ENCODE results near the gene LMX1B. TPM values are rescaled to one million over a fixed set of nuclear protein-coding genes. Genes with fewer than 3 reads are reported as not detected.

The LMX1B gene
- total and polyA plus RNA-seq, 4 experiments from 2014 or later, result not detected

GRCh38 chr9:126671983-126672382 is 58.3 kb downstream of the LMX1B start:
- Mint-ChIP-seq H3K9me3 (no peaks in the 10 kb centered on the region), H3K4me3 (no peak overlapping the region), H3K27ac (no peak overlapping the region), H3K4me1 (peaks cover 3 to 11% (median 6%) of the 10 kb centered on the region in 4 donors), H3K27me3 (peaks cover 25 to 27% of the 10 kb centered on the region in 2 donors), H3K36me3 (no peaks in the 10 kb centered on the region)
- Histone ChIP-seq H3K4me3 (ENCODE audit: low read length in 2 of 2) (no peak overlapping the region), H3K27ac (ENCODE audit: low read depth, low read length) (no peak overlapping the region), H3K9me3 (ENCODE audit: control insufficient read depth in 1 of 2, low read length in 2 of 2) (no peaks in the 10 kb centered on the region), H3K4me1 (ENCODE audit: insufficient read depth, low read length) (no peaks in the 10 kb centered on the region), H3K27me3 (ENCODE audit: insufficient read depth, low read length) (peaks cover 24% of the 10 kb centered on the region), H3K36me3 (ENCODE audit: insufficient read depth, low read length) (no peaks in the 10 kb centered on the region)
- DNase-seq, result no peak
- CTCF ChIA-PET (ENCODE audit: partially characterized antibody), result interaction anchor here (1.4 kb wide), 1 partner anchor 18 kb away, joined by 4 read pairs; no protein-coding TSS in a partner anchor
- intact Hi-C loops (cut with micrococcal nuclease), result no loop called here
- POLR2A ChIA-PET (ENCODE audit: partially characterized antibody), result no interaction called here

DNA sequence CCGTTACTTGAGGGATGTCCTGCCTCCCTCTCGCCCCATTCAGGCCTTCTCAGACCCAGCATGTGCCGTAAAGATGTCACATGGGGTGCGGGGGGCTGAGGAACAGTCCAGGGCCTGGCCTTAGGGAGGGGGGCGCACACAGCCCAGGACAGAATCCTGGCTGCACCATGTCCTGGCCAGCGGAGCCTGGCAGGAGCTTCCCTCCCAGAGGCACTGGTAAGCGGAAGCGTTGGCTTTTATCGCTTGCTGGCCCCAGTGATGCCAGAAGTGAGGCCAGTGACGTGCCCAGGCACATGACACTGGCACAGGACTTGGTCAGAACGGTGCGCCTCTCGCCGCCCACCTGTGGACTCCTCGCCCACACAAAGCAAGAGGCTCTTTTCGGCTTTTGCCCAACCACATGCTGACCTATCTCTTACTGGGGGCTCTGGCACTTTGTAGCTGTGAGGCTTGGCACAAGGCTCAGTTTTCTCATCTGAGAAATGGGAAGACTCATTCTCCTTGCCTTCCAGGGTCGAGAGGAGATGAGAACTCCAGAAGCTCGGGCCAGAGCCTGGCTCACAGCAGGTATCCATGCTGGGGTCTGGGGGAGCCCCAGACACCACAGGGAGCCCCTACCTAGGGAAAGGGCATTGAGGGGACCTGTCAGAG is 59.0 kb downstream of the LMX1B start:
- Histone ChIP-seq H3K36me3 (ENCODE audit: insufficient read depth, low read length) (no peaks in the 10 kb centered on the region), H3K27me3 (ENCODE audit: insufficient read depth, low read length) (peaks cover 24% of the 10 kb centered on the region), H3K4me1 (ENCODE audit: insufficient read depth, low read length) (no peaks in the 10 kb centered on the region), H3K4me3 (ENCODE audit: low read length in 2 of 2) (no peak overlapping the region), H3K9me3 (ENCODE audit: control insufficient read depth in 1 of 2, low read length in 2 of 2) (no peaks in the 10 kb centered on the region), H3K27ac (ENCODE audit: low read depth, low read length) (no peak overlapping the region)
- no peaks in the 10 kb centered on the region for H3K36me3 Mint-ChIP-seq
- POLR2A ChIA-PET (ENCODE audit: partially characterized antibody), result no interaction called here
- peaks cover 30 to 33% of the 10 kb centered on the region in 2 donors for H3K27me3 Mint-ChIP-seq
- intact Hi-C loops (cut with micrococcal nuclease), result no loop called here
- no peaks in the 10 kb centered on the region for H3K9me3 Mint-ChIP-seq
- no peak overlapping the region for H3K27ac Mint-ChIP-seq
- CTCF ChIA-PET (ENCODE audit: partially characterized antibody), result no interaction called here
- peaks cover 3 to 14% (median 6%) of the 10 kb centered on the region in 4 donors for H3K4me1 Mint-ChIP-seq
- no peak for DNase-seq
- H3K4me3 Mint-ChIP-seq, result no peak overlapping the region

- H3K27ac ChIP-seq (ENCODE audit: low read depth, low read length), result no peak overlapping the region
- H3K4me3 ChIP-seq (ENCODE audit: low read length in 2 of 2), result no peak overlapping the region
- DNase-seq, result no peak
- Mint-ChIP-seq H3K27ac (no peak overlapping the region), H3K36me3 (no peaks in the 10 kb centered on the region), H3K27me3 (peaks cover 35% of the 10 kb centered on the region in 2 donors), H3K4me1 (peaks cover 3 to 14% (median 6%) of the 10 kb centered on the region in 4 donors), H3K4me3 (no peak overlapping the region), H3K9me3 (no peaks in the 10 kb centered on the region)
- H3K27me3 ChIP-seq (ENCODE audit: insufficient read depth, low read length), result peaks cover 24% of the 10 kb centered on the region
- H3K4me1 ChIP-seq (ENCODE audit: insufficient read depth, low read length), result no peaks in the 10 kb centered on the region
- H3K9me3 ChIP-seq (ENCODE audit: control insufficient read depth in 1 of 2, low read length in 2 of 2), result no peaks in the 10 kb centered on the region
- intact Hi-C loops (cut with micrococcal nuclease), result no loop called here
- ChIA-PET CTCF (ENCODE audit: partially characterized antibody) (no interaction called here), POLR2A (ENCODE audit: partially characterized antibody) (no interaction called here)
- H3K36me3 ChIP-seq (ENCODE audit: insufficient read depth, low read length), result no peaks in the 10 kb centered on the region
Observed at GRCh38 chr9:126673689-126674364, 60.1 kb downstream of the LMX1B start.

DNA sequence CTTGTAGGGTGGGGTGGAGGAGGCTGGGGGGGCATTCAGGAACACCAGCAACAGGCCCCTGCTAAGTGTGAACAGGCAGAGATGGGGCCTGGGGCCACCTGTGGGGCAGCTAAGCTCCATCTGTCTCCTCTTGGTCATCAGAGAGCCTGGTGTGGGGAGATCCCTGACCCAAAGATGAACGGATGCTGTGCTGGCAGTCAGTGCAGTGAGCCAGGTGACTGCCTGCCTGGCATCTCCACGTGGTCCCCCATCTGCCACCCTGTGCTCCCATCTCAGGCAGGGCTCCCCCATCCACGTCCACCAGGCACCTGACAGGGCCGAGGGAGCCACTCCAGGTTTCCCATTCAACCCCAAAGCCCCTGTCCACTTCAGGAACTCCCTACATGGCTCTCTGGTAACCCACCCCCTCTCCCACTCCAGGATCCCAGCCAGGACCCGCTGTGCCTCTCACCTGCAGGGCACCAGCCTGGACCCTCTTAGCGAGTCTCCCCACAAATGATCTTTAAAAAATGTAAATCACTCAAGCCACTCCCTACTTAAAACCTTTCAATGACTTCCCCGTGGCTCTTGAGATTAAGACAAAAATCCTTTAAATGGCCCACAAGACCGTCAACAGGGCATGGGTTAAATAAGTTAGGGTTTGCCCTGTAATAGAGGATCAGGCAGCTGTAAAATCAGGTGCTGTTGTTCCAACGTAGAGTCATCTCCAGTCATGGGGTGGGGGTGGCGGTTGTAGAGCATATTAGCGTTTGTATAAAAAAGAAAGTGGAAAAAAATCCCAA is 60.8 kb downstream of the LMX1B start:
- Mint-ChIP-seq H3K27me3 (peaks cover 41 to 42% of the 10 kb centered on the region in 2 donors), H3K4me3 (peak overlapping the region in 1 of 8 donors; percentile 27), H3K27ac (peak overlapping the region in 1 of 7 donors; percentile 13), H3K4me1 (peaks cover 5 to 14% (median 6%) of the 10 kb centered on the region in 4 donors), H3K9me3 (no peaks in the 10 kb centered on the region), H3K36me3 (no peaks in the 10 kb centered on the region)
- Histone ChIP-seq H3K4me1 (ENCODE audit: insufficient read depth, low read length) (no peaks in the 10 kb centered on the region), H3K27me3 (ENCODE audit: insufficient read depth, low read length) (peaks cover 24% of the 10 kb centered on the region), H3K9me3 (ENCODE audit: control insufficient read depth in 1 of 2, low read length in 2 of 2) (no peaks in the 10 kb centered on the region), H3K4me3 (ENCODE audit: low read length in 2 of 2) (no peak overlapping the region), H3K36me3 (ENCODE audit: insufficient read depth, low read length) (no peaks in the 10 kb centered on the region), H3K27ac (ENCODE audit: low read depth, low read length) (no peak overlapping the region)
- ChIA-PET POLR2A (ENCODE audit: partially characterized antibody) (no interaction called here), CTCF (ENCODE audit: partially characterized antibody) (no interaction called here)
- no peak for DNase-seq
- intact Hi-C loops (cut with micrococcal nuclease), result no loop called here

GRCh38 chr9:126675147-126675467 is 61.4 kb downstream of the LMX1B start:
- ChIA-PET CTCF (ENCODE audit: partially characterized antibody) (no interaction called here), POLR2A (ENCODE audit: partially characterized antibody) (no interaction called here)
- H3K36me3 Mint-ChIP-seq, result no peaks in the 10 kb centered on the region
- Histone ChIP-seq H3K27ac (ENCODE audit: low read depth, low read length) (no peak overlapping the region), H3K4me3 (ENCODE audit: low read length in 2 of 2) (no peak overlapping the region), H3K27me3 (ENCODE audit: insufficient read depth, low read length) (peaks cover 24% of the 10 kb centered on the region), H3K9me3 (ENCODE audit: control insufficient read depth in 1 of 2, low read length in 2 of 2) (no peaks in the 10 kb centered on the region), H3K36me3 (ENCODE audit: insufficient read depth, low read length) (no peaks in the 10 kb centered on the region), H3K4me1 (ENCODE audit: insufficient read depth, low read length) (no peaks in the 10 kb centered on the region)
- no peak overlapping the region for H3K4me3 Mint-ChIP-seq
- no peak for DNase-seq
- peaks cover 44% of the 10 kb centered on the region in 2 donors for H3K27me3 Mint-ChIP-seq
- no peaks in the 10 kb centered on the region for H3K9me3 Mint-ChIP-seq
- H3K27ac Mint-ChIP-seq, result no peak overlapping the region
- H3K4me1 Mint-ChIP-seq, result peaks cover 5 to 14% (median 6%) of the 10 kb centered on the region in 4 donors
- intact Hi-C loops (cut with micrococcal nuclease), result no loop called here

GRCh38 chr9:126676102-126676684 is 62.5 kb downstream of the LMX1B start:
- CTCF ChIA-PET (ENCODE audit: partially characterized antibody), result no interaction called here
- no peak overlapping the region for H3K4me3 ChIP-seq (ENCODE audit: low read length in 2 of 2)
- Mint-ChIP-seq H3K4me1 (peaks cover 5 to 14% (median 6%) of the 10 kb centered on the region in 4 donors), H3K9me3 (no peaks in the 10 kb centered on the region), H3K4me3 (peak overlapping the region in 3 of 8 donors; percentile 5 to 64 (median 57)), H3K27ac (no peak overlapping the region), H3K27me3 (peaks cover 50 to 54% of the 10 kb centered on the region in 2 donors), H3K36me3 (no peaks in the 10 kb centered on the region)
- H3K4me1 ChIP-seq (ENCODE audit: insufficient read depth, low read length), result no peaks in the 10 kb centered on the region
- no peaks in the 10 kb centered on the region for H3K36me3 ChIP-seq (ENCODE audit: insufficient read depth, low read length)
- no peak overlapping the region for H3K27ac ChIP-seq (ENCODE audit: low read depth, low read length)
- POLR2A ChIA-PET (ENCODE audit: partially characterized antibody), result no interaction called here
- H3K9me3 ChIP-seq (ENCODE audit: control insufficient read depth in 1 of 2, low read length in 2 of 2), result no peaks in the 10 kb centered on the region
- intact Hi-C loops (cut with micrococcal nuclease), result no loop called here
- H3K27me3 ChIP-seq (ENCODE audit: insufficient read depth, low read length), result peaks cover 24% of the 10 kb centered on the region
- no peak for DNase-seq

- intact Hi-C loops (cut with micrococcal nuclease), result no loop called here
- Histone ChIP-seq H3K4me3 (ENCODE audit: low read length in 2 of 2) (no peak overlapping the region), H3K27me3 (ENCODE audit: insufficient read depth, low read length) (peaks cover 24% of the 10 kb centered on the region), H3K4me1 (ENCODE audit: insufficient read depth, low read length) (no peaks in the 10 kb centered on the region), H3K9me3 (ENCODE audit: control insufficient read depth in 1 of 2, low read length in 2 of 2) (no peaks in the 10 kb centered on the region), H3K27ac (ENCODE audit: low read depth, low read length) (no peak overlapping the region), H3K36me3 (ENCODE audit: insufficient read depth, low read length) (no peaks in the 10 kb centered on the region)
- ChIA-PET CTCF (ENCODE audit: partially characterized antibody) (interaction anchor here (3.1 kb wide), 1 partner anchor 14 kb away, joined by 9 read pairs; no protein-coding TSS in a partner anchor), POLR2A (ENCODE audit: partially characterized antibody) (no interaction called here)
- peaks cover 5 to 14% (median 6%) of the 10 kb centered on the region in 4 donors for H3K4me1 Mint-ChIP-seq
- H3K36me3 Mint-ChIP-seq, result no peaks in the 10 kb centered on the region
- no peak for DNase-seq
- H3K27me3 Mint-ChIP-seq, result peaks cover 52 to 56% of the 10 kb centered on the region in 2 donors
- no peak overlapping the region for H3K27ac Mint-ChIP-seq
- H3K9me3 Mint-ChIP-seq, result no peaks in the 10 kb centered on the region
- no peak overlapping the region for H3K4me3 Mint-ChIP-seq
Observed at GRCh38 chr9:126676685-126677143, 63.0 kb downstream of the LMX1B start.

All from CD4-positive, alpha-beta memory T cell (primary cell).